ENCODE results near the gene BIN1. TPM values are rescaled to one million over a fixed set of nuclear protein-coding genes. Genes with fewer than 3 reads are reported as not detected.

Gene BIN1
- total RNA-seq, 1 donor from 2014 or later: 62.5 TPM

GRCh38 chr2:127008265-127009015 lies 98.5 kb downstream of the BIN1 start:
- Mint-ChIP-seq H3K36me3 (ENCODE audit: low read depth) (no peaks in the 10 kb centered on the region), H3K4me3 (no peak overlapping the region), H3K27ac (no peak overlapping the region), H3K9me3 (peaks cover 6% of the 10 kb centered on the region), H3K4me1 (no peaks in the 10 kb centered on the region), H3K27me3 (peaks cover 10% of the 10 kb centered on the region)
- intact Hi-C loops (cut with micrococcal nuclease): no loop called here
- TF ChIP-seq, protein P1, sequence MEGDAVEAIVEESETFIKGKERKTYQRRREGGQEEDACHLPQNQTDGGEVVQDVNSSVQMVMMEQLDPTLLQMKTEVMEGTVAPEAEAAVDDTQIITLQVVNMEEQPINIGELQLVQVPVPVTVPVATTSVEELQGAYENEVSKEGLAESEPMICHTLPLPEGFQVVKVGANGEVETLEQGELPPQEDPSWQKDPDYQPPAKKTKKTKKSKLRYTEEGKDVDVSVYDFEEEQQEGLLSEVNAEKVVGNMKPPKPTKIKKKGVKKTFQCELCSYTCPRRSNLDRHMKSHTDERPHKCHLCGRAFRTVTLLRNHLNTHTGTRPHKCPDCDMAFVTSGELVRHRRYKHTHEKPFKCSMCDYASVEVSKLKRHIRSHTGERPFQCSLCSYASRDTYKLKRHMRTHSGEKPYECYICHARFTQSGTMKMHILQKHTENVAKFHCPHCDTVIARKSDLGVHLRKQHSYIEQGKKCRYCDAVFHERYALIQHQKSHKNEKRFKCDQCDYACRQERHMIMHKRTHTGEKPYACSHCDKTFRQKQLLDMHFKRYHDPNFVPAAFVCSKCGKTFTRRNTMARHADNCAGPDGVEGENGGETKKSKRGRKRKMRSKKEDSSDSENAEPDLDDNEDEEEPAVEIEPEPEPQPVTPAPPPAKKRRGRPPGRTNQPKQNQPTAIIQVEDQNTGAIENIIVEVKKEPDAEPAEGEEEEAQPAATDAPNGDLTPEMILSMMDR (IDR thresholded peaks at IDR 0.05): no peak
- CTCF ChIA-PET: no interaction called here
- ATAC-seq (ENCODE audit: low read depth): no peak
- POLR2A ChIA-PET: no interaction called here
- DNase-seq: no peak

DNA sequence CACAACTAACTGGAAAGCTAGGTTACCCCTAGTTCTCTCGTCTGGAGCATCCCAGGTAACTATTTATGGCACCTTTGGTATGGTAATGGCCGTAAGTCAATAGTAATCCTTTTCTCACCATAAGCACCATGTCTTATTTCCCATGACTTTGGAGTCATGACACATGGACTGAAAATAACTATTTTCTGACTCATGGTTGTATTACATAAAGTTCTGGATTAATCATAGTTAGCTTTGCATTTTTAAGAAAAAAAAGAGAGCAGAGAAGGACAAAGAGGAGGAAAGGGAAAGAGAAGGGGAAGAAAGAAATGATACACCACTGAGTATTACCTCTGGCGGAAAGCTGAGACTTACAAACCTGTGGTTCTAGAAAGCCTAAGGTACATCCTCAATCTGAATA lies 99.3 kb downstream of the BIN1 start:
- Mint-ChIP-seq H3K9me3 (peaks cover 6% of the 10 kb centered on the region), H3K27ac (no peak overlapping the region), H3K4me1 (no peaks in the 10 kb centered on the region), H3K4me3 (no peak overlapping the region), H3K27me3 (peaks cover 6% of the 10 kb centered on the region), H3K36me3 (ENCODE audit: low read depth) (no peaks in the 10 kb centered on the region)
- no peak for DNase-seq
- intact Hi-C loops (cut with micrococcal nuclease): no loop called here
- CTCF ChIA-PET: no interaction called here
- POLR2A ChIA-PET: no interaction called here
- TF ChIP-seq, protein P1 (IDR thresholded peaks at IDR 0.05): no peak
- no peak for ATAC-seq (ENCODE audit: low read depth)

- Mint-ChIP-seq H3K27me3 (peaks cover 6% of the 10 kb centered on the region), H3K27ac (no peak overlapping the region), H3K4me3 (no peak overlapping the region), H3K36me3 (ENCODE audit: low read depth) (no peaks in the 10 kb centered on the region), H3K9me3 (peaks cover 6% of the 10 kb centered on the region), H3K4me1 (no peaks in the 10 kb centered on the region)
- TF ChIP-seq, protein P1 (IDR thresholded peaks at IDR 0.05): no peak
- DNase-seq: no peak
- intact Hi-C loops (cut with micrococcal nuclease): no loop called here
- ChIA-PET POLR2A (no interaction called here), CTCF (no interaction called here)
- ATAC-seq (ENCODE audit: low read depth): no peak
Measured at GRCh38 chr2:127006962-127007361, 100.0 kb downstream of the BIN1 start.

- intact Hi-C loops (cut with micrococcal nuclease): no loop called here
- Mint-ChIP-seq H3K4me3 (no peak overlapping the region), H3K9me3 (peaks cover 2% of the 10 kb centered on the region), H3K27ac (no peak overlapping the region), H3K36me3 (ENCODE audit: low read depth) (no peaks in the 10 kb centered on the region), H3K27me3 (peaks cover under 1% of the 10 kb centered on the region), H3K4me1 (no peaks in the 10 kb centered on the region)
- DNase-seq (no peak), ATAC-seq (ENCODE audit: low read depth) (no peak)
- ChIA-PET POLR2A (no interaction called here), CTCF (no interaction called here)
- TF ChIP-seq, protein P1 (IDR thresholded peaks at IDR 0.05): no peak
Measured at GRCh38 chr2:127004893-127005600, 101.9 kb downstream of the BIN1 start.

GRCh38 chr2:127003070-127003800 lies 103.7 kb downstream of the BIN1 start:
- intact Hi-C loops (cut with micrococcal nuclease): no loop called here
- no peak overlapping the region for H3K27ac Mint-ChIP-seq
- H3K27me3 Mint-ChIP-seq: no peaks in the 10 kb centered on the region
- DNase-seq (no peak), ATAC-seq (ENCODE audit: low read depth) (no peak)
- H3K9me3 Mint-ChIP-seq: no peaks in the 10 kb centered on the region
- ChIA-PET CTCF (no interaction called here), POLR2A (no interaction called here)
- no peak overlapping the region for H3K4me3 Mint-ChIP-seq
- no peaks in the 10 kb centered on the region for H3K4me1 Mint-ChIP-seq
- no peaks in the 10 kb centered on the region for H3K36me3 Mint-ChIP-seq (ENCODE audit: low read depth)
- TF ChIP-seq, protein P1 (IDR thresholded peaks at IDR 0.05): no peak

Measured in activated B cell treated with CpG ODN at 0.5 μM for 24 hours (primary cell).